ENCODE results near the gene RGS19.

- no peak for TF ChIP-seq POLR2A (IDR thresholded peaks at IDR 0.05)
- TF ChIP-seq CTCF (IDR thresholded peaks at IDR 0.05), result no peak
Observed at GRCh38 chr20:64043768-64044167, 35.5 kb downstream of the RGS19 start.
